A549 treated with CpdA at 1 μM for 4 hours (cell line): ENCODE data around the gene ACTC1. TPM values are rescaled to one million over a fixed set of nuclear protein-coding genes. Genes with fewer than 3 reads are reported as not detected.

Experiments used
- total RNA-seq: library from RNA; stranded (reverse); fragments of 200-300 nt; extraction: Qiagen RNA extraction; gene quantifications from 5 replicates; pipeline ENCODE4 v1.2.3, GENCODE V29; 2022; ENCODE audit warnings: low read depth

ACTC1 gene
- total RNA-seq, result 0.22 to 0.63 TPM (median 0.37 TPM) in 5 replicates

GRCh38 chr15:34795267-34796081, at the start of gene ACTC1:
Gene ACTC1, minus strand, starts transcription at chr15:34795549. Its CDS starts 741 bp downstream, at chr15:34794808.

GRCh38 chr15:34754674-34755418, 40.5 kb downstream of the ACTC1 start, which contains the start of gene GJD2:
Gene GJD2, minus strand, starts transcription at chr15:34754998. Its CDS starts 510 bp downstream, at chr15:34754488.

Other genes starting within 250 kb of the ACTC1 start
- gene GOLGA8B, start 211.9 kb downstream of the ACTC1 start, total RNA-seq, result 13.4 to 20.1 TPM (median 16.5 TPM) in 5 replicates
- not detected in 5 replicates for gene GJD2, start 40.6 kb downstream of the ACTC1 start, total RNA-seq
- gene AQR, start 174.2 kb upstream of the ACTC1 start, total RNA-seq, result 29.9 to 37.4 TPM (median 35.5 TPM) in 5 replicates
- gene ZNF770, start 192.7 kb upstream of the ACTC1 start, total RNA-seq, result 14.6 to 17.7 TPM (median 16.6 TPM) in 5 replicates